T-helper 22 cell (primary cell): ENCODE measurements around the gene GRIN3B.
A peak's percentile ranks its signal among the peaks of the same experiment; 100 is the strongest.

Source experiments
- DNase-seq: peaks from one replicate; pipeline ENCODE4 v3.0.0-alpha.2; 2020; ENCODE audit warnings: low read depth

The GRIN3B gene

DNA sequence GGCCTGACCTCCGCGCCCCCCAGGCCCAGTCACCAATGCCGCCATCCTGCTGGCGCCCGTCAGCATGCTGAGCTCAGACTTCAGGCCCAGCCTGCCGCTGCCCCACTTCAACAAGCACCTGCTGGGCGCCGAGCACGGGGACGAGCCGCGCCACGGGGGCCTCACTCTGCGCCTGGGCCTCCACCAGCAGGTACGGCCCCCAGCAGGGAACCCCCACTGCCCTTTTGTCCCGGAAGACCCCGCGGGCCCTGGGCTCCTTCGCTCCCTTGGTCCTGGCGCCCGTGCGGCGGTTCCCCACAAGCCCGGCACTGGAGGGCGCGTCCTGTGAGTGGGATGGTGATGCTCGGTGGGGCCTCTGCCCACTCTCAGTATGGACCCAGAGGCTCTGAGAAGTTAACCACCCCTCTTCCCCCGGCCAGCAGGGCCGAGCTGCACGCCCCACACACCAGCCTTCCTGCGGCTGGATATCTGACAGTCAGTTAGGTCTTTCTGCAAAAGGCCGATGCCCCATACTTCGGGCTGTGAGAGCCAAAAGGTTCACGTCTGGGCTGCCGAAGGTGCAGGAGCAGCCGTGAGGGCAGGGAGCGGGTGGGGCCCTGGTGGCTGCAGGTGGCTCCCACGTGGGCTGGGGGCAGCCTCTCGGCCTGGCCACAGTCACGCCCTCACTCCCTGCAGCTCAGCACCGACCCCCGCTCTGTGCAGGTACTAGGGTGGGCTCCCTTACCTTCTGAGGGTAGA lies 8.1 kb upstream of the GRIN3B start:
- no peak for DNase-seq

DNA sequence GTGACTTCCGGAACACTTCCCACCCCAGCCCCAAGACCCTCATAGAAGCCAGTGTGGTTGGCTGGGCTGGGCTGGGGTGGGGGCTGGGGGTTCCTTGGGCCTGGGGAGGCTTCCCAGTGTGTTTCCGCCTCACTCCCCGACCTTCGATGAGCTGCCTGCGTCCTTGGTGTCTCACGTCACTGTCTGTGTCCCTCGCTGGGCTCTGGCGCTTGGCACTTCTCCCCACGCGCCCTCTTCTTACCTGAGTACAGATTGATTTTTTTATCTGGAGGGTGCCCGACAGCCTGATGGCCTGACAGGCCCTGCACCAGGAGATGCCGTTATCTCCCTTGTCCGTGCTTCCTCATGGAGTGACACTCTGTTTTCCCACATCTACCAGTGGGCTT lies 7.6 kb upstream of the GRIN3B start:
- DNase-seq, result no peak

DNA sequence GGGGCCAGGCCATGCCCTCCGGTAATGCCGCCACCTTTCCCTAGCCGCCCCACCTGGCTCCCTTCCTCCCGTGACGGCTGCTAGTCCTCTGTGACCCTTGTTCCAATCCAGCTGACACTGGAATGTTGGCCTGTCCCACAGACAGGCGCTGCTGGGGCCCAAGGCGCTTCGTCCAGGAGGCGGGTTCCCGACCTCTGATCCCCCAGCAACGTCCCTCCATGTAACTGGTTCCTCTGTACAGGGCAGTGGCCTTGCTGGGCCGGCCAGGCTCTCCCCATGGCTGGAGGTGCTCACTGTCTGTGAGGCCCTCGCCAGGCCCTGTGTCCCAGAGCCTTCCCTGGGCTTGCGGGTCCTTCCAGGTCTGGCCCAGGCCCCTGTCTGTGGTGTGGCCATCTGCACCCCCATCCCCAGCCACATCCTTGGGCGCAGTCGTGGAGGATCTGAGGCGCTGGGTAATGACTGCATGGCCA lies 6.8 kb upstream of the GRIN3B start:
- no peak for DNase-seq

DNA sequence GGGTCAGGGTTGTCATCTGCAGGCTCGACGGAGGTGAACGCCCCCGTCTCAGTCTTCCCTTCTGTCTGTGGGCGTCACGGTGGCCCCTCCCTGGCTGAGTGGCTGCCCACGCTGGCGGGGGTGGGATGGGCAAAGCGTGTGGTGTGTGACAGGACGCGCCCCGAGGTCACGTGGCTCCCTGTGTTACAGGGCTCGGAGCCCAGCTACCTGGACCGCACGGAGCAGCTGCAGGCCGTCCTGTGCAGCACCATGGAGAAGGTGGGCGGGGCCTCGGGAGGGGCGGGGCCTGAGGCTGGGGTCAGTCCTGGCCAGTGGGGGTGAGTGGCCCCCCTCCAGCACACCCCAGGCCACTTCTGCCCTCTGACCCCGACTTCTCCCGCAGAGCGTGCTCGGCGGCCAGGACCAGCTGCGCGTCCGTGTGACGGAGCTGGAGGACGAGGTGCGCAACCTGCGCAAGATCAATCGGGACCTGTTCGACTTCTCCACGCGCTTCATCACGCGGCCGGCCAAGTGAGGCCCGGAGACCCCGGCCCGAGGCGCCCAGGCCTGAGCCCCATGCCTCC lies 6.3 kb upstream of the GRIN3B start:
- no peak for DNase-seq

DNA sequence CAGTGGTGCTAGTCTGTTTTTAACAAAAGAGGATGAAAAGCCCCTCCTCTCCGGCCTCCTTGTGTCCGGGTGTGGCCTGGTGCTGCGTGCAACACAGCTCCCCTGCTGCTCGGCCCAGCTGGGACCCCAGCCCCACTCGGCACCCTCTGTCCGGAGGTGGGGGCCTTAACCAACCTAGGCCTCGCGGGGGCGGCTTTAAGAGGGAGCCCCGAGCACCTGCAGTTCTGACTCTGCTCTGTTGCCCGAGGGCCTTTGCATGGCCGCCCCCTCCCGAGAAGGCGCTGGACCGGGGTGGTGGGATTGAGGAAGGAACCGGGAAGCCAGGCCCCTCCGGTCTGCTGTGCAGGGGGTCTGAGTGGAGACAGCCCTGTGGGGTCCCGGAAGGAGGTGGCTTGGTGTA lies 5.7 kb upstream of the GRIN3B start:
- DNase-seq, result no peak

DNA sequence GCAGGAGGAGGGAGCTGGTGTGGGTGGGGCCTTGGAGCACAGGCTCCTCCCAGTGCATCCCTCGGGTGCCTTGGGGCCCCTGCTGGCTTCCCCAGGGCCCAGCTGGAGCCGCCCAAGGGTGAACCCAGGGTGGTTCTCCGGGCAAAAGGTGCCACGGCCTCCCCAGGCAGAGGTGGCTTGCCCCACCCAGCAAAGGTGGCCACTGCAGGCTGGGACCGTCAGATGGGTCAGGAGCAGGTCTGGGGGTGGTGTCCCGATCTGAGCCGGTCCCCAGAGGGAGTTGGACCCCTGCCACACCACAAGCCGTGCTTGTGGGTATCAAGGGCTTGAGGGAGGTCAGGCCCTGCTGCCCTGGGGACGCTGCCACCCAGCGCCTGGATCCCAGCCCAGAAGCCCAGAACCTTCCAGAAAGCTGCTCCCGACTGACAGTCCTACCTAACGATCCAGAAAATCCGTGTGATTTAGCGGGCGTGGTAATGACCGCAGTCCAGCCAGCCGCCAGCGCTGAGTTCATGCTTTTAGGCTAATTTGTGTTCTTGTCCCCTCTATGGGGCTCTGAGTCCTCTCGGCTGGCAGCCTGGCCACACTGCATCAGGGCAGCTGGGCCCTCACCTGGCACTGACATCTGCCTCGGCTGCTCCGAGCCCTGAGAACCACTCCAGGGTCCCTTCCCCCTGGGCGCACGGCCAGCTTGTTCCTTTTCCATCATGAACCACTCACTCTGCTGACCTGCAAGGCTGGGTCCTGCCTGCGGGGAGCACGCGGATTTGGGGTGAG lies 5.0 kb upstream of the GRIN3B start:
- DNase-seq, result no peak

DNA sequence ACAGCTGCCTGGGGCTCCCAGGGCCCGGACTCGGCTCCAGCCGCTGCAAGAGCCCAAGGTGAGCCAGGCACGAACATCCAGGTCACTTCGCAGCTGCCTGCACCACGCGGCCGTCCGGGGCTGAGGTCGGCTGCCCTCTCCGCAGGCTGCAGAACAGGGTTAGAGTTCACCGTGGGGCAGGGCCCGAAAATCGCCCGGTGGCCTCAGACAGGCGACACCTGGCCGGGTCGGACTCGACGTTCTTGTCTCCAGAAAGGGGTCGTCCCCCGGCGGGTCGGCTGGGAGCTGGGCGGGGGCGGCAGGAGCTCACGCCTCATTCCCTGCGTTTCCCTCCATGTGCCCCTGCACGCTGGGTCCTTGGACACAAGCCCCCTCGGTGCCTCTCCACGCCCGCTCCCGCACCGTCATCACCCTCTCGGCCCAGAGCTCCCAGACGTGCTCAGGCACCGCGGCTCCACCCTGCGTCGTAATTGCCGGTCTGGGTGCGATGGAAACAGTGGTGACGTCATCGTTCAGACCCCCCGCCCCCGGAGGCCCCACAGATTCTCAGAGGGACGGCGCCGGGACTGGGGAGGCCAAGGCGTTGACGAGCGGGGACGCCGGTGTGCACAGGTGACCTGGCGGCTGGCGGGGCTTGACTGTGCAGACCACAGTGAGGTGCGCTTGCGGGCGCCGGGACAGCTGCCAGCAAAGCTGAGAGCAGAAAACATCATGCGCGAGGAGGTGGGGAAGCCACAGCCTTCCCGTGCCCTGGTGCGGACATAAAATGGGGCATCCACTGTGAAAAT lies 4.0 kb upstream of the GRIN3B start:
- DNase-seq, result peak; percentile 88

DNA sequence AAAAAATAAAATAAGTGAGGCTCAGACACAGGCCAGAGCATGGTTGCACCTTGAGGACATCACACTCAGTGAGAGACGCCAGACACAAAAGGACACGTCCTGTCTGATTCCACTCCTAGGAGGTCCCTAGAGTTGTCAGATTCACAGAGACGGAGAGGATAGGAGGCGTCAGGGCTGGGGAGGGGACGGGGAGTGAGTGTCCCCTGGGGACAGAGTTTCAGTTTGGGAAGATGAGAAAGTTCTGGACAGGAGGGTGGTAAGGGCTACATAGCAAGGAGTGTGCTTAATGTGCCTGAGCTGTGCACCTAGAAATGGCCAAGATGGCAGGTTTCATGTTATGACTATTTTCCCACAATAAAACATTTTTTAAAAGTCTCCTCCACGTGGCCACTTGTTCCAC lies 2.2 kb upstream of the GRIN3B start:
- no peak for DNase-seq

DNA sequence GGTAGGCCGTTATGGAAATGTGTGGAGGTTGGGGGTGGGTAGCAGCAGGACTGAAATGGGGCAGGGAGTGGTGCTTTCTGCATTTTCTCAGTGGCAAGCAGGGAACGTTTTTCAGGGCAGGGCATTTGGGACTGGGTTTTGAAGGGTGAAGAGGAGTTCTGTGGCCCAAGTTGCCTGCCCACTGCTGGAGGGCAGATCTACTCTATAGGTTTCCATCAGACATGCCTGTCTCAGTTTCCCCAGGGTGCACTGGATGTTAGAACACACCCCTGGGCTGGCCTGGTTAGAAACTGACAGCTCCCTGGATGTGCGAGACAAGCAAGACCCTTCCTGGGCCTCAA lies 870 bp upstream of the GRIN3B start:
- DNase-seq, result no peak

DNA sequence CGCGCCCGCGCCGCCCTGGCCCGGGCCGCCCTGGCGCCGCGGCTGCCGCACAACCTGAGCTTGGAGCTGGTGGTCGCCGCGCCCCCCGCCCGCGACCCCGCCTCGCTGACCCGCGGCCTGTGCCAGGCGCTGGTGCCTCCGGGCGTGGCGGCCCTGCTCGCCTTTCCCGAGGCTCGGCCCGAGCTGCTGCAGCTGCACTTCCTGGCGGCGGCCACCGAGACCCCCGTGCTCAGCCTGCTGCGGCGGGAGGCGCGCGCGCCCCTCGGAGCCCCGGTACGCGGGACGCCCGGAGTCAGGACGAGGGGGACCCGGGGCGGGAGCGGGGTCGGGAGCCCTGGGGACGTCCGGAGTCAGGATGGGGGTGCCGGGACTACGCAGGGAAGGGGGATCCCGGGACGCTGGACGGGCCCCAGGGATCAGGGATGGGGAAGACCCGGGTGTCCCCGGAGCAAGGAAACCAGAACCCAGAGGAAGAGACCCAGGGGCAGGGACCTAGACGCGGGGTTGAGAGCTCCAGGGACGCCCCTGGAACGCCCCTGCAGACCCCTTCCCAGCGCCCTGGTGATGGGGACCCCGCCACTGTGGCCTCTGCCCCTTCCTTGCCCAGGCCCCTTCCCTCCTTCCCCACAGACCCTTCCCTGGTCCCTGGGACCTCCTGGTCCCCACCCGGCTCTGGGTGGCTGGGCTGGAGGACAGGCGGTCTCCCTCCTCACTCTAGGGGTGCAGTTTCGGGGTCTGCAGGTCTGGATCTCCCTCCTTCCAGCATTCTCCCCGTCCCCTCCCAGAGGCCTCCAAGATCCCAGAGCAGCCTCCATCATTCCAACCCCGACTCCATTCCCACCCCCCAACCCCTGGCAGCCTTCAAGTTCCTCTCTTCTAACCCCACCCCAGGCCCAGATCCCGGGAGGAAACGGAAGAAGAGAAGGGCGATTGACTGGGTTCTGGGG lies 645 bp downstream of the GRIN3B start:
- DNase-seq, result no peak

DNA sequence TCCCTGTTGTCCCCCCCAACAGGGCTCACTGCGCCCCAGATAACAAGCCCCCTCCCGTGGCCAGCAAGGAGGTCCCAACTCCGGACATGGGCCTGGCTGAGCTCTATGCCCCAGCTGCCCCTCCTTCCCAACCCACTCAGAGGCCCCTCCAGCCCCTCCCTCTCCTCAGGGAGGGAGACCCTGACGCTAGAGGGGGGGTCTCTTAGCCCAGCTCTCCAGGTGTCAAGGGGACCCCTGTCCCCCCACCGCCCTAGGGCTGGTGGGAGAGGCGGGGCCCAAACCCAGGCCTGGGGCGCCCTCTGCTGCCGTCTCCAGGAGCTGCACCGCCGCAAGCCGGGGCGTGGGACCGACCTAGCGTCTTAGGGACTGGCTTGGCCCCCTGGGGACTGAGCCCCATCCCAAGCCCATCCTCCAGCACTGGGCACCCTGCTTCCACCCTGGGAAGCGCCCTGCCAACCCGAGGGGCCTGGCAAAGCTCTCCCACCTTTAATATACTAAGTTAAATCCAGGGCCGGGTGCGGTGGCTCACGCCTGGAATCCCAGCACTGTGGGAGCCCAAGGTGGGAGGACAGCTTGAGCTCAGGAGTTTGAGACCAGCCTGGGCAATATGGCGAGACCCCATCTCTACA lies 1.4 kb downstream of the GRIN3B start:
- DNase-seq, result peak; percentile 39

DNA sequence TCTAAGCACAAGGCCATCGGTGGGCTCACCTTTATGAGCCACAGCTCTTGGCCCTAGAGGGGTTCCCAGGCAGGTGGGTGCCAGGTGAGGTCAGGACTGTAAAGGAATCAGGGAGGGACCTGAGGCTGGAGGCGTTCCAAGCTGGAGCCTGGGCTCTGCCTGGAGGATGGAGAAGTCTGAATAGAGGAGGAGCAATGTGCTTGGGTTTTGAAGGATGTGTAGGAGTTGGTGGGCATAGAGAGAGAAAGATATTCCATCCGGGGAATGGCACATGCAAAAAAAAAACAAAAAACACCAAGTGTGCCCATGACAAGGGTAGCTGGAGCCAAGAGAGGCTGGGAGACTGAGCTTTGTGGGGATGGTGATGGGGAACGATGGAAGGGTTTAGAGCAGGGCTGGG lies 2.4 kb downstream of the GRIN3B start:
- DNase-seq, result no peak

DNA sequence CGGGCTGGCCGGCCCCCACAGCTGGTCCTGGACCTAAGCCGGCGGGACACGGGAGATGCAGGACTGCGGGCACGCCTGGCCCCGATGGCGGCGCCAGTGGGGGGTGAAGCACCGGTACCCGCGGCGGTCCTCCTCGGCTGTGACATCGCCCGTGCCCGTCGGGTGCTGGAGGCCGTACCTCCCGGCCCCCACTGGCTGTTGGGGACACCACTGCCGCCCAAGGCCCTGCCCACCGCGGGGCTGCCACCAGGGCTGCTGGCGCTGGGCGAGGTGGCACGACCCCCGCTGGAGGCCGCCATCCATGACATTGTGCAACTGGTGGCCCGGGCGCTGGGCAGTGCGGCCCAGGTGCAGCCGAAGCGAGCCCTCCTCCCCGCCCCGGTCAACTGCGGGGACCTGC lies 3.1 kb downstream of the GRIN3B start:
- no peak for DNase-seq

DNA sequence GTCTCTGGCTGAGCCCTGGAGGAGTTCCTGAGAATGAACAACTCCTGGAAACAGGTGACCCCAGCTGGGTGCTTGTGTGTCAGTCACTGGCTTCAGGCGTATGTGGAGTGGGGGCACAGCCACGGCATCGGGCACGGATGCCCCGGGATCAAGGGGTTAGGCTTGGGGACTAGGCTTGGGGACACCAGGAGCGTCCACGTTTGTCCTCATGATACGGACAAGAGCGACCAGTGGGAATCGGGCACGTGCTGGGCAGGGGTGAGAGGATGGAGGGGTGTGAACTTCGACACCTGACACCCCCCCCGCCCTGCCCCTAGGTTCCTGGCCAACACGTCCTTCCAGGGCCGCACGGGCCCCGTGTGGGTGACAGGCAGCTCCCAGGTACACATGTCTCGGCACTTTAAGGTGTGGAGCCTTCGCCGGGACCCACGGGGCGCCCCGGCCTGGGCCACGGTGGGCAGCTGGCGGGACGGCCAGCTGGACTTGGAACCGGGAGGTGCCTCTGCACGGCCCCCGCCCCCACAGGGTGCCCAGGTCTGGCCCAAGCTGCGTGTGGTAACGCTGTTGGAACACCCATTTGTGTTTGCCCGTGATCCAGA lies 4.1 kb downstream of the GRIN3B start:
- no peak for DNase-seq

DNA sequence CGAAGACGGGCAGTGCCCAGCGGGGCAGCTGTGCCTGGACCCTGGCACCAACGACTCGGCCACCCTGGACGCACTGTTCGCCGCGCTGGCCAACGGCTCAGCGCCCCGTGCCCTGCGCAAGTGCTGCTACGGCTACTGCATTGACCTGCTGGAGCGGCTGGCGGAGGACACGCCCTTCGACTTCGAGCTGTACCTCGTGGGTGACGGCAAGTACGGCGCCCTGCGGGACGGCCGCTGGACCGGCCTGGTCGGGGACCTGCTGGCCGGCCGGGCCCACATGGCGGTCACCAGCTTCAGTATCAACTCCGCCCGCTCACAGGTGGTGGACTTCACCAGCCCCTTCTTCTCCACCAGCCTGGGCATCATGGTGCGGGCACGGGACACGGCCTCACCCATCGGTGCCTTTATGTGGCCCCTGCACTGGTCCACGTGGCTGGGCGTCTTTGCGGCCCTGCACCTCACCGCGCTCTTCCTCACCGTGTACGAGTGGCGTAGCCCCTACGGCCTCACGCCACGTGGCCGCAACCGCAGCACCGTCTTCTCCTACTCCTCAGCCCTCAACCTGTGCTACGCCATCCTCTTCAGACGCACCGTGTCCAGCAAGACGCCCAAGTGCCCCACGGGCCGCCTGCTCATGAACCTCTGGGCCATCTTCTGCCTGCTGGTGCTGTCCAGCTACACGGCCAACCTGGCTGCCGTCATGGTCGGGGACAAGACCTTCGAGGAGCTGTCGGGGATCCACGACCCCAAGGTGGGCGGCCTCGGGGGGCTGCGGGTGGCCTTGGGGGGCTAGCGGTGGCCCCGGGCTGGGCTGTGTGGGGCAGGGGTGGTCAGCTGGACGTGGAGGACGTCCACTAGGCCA lies 4.8 kb downstream of the GRIN3B start:
- no peak for DNase-seq

DNA sequence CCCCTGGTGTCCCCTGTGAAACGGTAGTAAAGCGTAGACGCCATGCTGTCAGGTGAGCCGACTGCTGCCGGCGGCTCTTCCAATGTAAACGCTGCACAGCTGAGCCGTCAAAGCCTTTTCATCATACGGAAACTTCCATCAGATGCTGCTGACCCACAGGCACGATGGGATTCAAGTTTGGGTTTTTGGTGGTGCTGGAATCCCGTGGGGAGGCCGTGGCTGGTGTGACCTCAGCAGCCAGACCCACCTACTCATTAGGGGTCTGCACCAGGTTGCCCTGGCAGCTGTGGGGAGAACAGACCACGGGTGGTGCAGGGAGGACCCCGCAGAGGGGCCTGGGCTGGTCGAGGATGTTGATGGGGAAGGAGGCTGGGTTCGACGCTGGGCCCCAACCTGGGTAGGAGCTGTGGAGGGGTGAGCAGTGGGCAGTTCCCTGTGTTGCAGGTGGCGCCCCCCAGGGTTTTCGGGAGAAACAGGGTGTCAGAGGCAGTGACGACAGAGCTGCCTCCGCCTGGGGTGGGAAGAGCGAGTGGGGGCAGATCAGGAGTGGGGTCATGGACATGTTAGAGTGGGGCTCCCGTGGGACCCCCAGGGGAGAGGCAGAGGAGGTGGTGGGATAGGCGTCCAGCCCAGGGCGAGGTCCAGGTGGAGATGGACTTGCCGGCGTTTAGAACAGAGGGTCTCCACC lies 6.6 kb downstream of the GRIN3B start:
- DNase-seq, result no peak

DNA sequence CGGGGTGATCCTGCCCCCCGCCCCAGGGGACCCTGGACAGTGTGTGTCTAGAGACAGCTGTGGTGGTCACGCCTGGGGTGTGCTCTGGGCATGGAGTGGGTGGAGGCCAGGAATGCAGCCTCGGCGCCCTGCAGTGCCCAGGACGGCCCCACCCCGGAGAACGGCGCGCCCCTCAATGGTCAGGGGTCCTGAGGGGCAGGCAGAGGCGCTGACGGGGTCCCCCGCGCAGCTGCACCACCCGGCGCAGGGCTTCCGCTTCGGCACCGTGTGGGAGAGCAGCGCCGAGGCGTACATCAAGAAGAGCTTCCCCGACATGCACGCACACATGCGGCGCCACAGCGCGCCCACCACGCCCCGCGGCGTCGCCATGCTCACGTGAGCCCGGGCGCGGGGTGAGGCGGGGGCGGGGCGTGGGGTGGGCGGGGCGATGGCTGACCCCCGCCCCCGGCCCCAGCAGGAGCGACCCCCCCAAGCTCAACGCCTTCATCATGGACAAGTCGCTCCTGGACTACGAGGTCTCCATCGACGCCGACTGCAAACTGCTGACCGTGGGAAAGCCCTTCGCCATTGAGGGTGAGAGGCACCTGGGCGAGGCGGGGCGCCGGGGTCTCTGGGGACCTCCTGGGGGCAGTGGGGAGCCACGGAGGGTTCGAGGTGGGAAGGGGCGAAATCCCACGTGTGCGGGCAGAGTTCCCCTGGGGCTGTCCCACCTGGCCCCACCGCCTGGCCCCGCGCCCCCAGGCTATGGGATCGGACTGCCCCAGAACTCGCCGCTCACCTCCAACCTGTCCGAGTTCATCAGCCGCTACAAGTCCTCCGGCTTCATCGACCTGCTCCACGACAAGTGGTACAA lies 7.4 kb downstream of the GRIN3B start:
- no peak for DNase-seq
